ENCODE results near the gene DRD2.

Gene DRD2

GRCh38 chr11:113397212-113397611 is 78.0 kb downstream of the DRD2 start:
- DNase-seq: no peak

- no peak for DNase-seq
Measured at GRCh38 chr11:113396690-113397089, 78.5 kb downstream of the DRD2 start.

GRCh38 chr11:113395782-113396336 is 79.3 kb downstream of the DRD2 start:
- DNase-seq: no peak

- DNase-seq: no peak
Measured at GRCh38 chr11:113394919-113395318, 80.3 kb downstream of the DRD2 start.

- DNase-seq: no peak
Measured at GRCh38 chr11:113393501-113393985, 81.7 kb downstream of the DRD2 start.

GRCh38 chr11:113392236-113392921 is 82.8 kb downstream of the DRD2 start:
- no peak for DNase-seq

- DNase-seq: no peak
Measured at GRCh38 chr11:113389272-113389671, 85.9 kb downstream of the DRD2 start.

- no peak for DNase-seq
Measured at GRCh38 chr11:113387605-113388211, 87.5 kb downstream of the DRD2 start, which contains the start of gene ANKK1. TSS of gene ANKK1 (plus strand) at chr11:113387779. CDS start at chr11:113387885, 106 bp downstream.

- DNase-seq: no peak
Measured at GRCh38 chr11:113386866-113387265, 88.3 kb downstream of the DRD2 start.

GRCh38 chr11:113385749-113386148 is 89.4 kb downstream of the DRD2 start:
- DNase-seq: no peak

GRCh38 chr11:113384551-113384950 is 90.6 kb downstream of the DRD2 start:
- DNase-seq: no peak

GRCh38 chr11:113382121-113382520 is 93.1 kb downstream of the DRD2 start:
- no peak for DNase-seq

- no peak for DNase-seq
Measured at GRCh38 chr11:113378692-113379091, 96.5 kb downstream of the DRD2 start.

GRCh38 chr11:113377681-113378412 is 97.4 kb downstream of the DRD2 start:
- no peak for DNase-seq

- DNase-seq: no peak
Measured at GRCh38 chr11:113376156-113376555, 99.0 kb downstream of the DRD2 start.

GRCh38 chr11:113375402-113375801 is 99.8 kb downstream of the DRD2 start:
- no peak for DNase-seq

GRCh38 chr11:113373981-113374560 is 101.1 kb downstream of the DRD2 start:
- DNase-seq: no peak

- DNase-seq: no peak
Measured at GRCh38 chr11:113373306-113373705, 101.9 kb downstream of the DRD2 start.

- DNase-seq: no peak
Measured at GRCh38 chr11:113372309-113372708, 102.9 kb downstream of the DRD2 start.

GRCh38 chr11:113370634-113371033 is 104.6 kb downstream of the DRD2 start:
- DNase-seq: no peak

- no peak for DNase-seq
Measured at GRCh38 chr11:113369411-113369810, 105.8 kb downstream of the DRD2 start.

- DNase-seq: no peak
Measured at GRCh38 chr11:113365895-113366294, 109.3 kb downstream of the DRD2 start.

GRCh38 chr11:113363996-113364641 is 111.1 kb downstream of the DRD2 start:
- DNase-seq: no peak
